Upper lobe of right lung (tissue), 1 donor: Measurements from ENCODE around the gene LYPD8. TPM values are rescaled to one million over a fixed set of nuclear protein-coding genes. Genes with fewer than 3 reads are reported as not detected.

ENCODE experiments used
- ATAC-seq: fragments of 200-7000 bp; cut with Tn5 transposase; one replicate; pipeline ENCODE4 v1.9.1; 2020; ENCODE audit warnings: mild to moderate bottlenecking, moderate library complexity
- DNase-seq: peaks from one replicate; pipeline ENCODE4 v3.0.0-alpha.2; 2020
- H3K27ac ChIP-seq: fragments of 200-600 bp; one replicate; pipeline ENCODE4 v1.8.0; 2022
- H3K27me3 ChIP-seq: fragments of 200-600 bp; one replicate; pipeline ENCODE4 v1.8.0; 2022; ENCODE audit warnings: mild to moderate bottlenecking
- H3K36me3 ChIP-seq: fragments of 200-600 bp; one replicate; pipeline ENCODE4 v1.8.0; 2022
- H3K4me1 ChIP-seq: fragments of 200-600 bp; one replicate; pipeline ENCODE4 v1.8.0; 2022
- H3K4me3 ChIP-seq: fragments of 200-600 bp; one replicate; pipeline ENCODE4 v1.8.0; 2022; ENCODE audit warnings: mild to moderate bottlenecking
- H3K9me3 ChIP-seq: fragments of 200-600 bp; one replicate; pipeline ENCODE4 v1.8.0; 2022
- CTCF ChIP-seq: fragments of 200-600 bp; IDR thresholded peaks from one replicate; pipeline ENCODE4 v1.8.0; 2022; ENCODE audit warnings: antibody characterized with exemption
- intact Hi-C: fragments of 100-400 bp; cut with DNase I; formaldehyde crosslinking; loops from one replicate; pipeline ENCODE4 v1.11.0; 2022
- total RNA-seq: library from RNA; stranded (reverse); fragmentation: NEBNext Ultra II Directional; extraction: Animal tissue kit (Norgen Biotek cat#: 25700); gene quantifications from one replicate; pipeline ENCODE4 v1.2.1, GENCODE V29; 2021
- donor health status: DM: no; HTN: yes; CAD: no; lungs with severe emphysema.

Gene LYPD8
- total RNA-seq, 1 donor from 2014 or later, result not detected

- ATAC-seq (no peak), DNase-seq (no peak)
- no peaks in the 10 kb centered on the region for H3K9me3 ChIP-seq
- H3K4me3 ChIP-seq, result no peak overlapping the region
- no peaks in the 10 kb centered on the region for H3K36me3 ChIP-seq
- TF ChIP-seq CTCF, result no peak
- H3K4me1 ChIP-seq, result no peaks in the 10 kb centered on the region
- H3K27ac ChIP-seq, result no peak overlapping the region
- H3K27me3 ChIP-seq, result no peaks in the 10 kb centered on the region
- intact Hi-C loops, result no loop called here
These were observed 31.9 kb upstream of the LYPD8 start for GRCh38 chr1:248787430-248787829.

- no peak for TF ChIP-seq CTCF
- Histone ChIP-seq H3K36me3 (no peaks in the 10 kb centered on the region), H3K4me3 (no peak overlapping the region), H3K27me3 (no peaks in the 10 kb centered on the region), H3K27ac (no peak overlapping the region), H3K9me3 (no peaks in the 10 kb centered on the region), H3K4me1 (no peaks in the 10 kb centered on the region)
- ATAC-seq, result peak; percentile 58
- intact Hi-C loops, result no loop called here
- no peak for DNase-seq
These were observed 30.6 kb upstream of the LYPD8 start for GRCh38 chr1:248786156-248786555.

DNA sequence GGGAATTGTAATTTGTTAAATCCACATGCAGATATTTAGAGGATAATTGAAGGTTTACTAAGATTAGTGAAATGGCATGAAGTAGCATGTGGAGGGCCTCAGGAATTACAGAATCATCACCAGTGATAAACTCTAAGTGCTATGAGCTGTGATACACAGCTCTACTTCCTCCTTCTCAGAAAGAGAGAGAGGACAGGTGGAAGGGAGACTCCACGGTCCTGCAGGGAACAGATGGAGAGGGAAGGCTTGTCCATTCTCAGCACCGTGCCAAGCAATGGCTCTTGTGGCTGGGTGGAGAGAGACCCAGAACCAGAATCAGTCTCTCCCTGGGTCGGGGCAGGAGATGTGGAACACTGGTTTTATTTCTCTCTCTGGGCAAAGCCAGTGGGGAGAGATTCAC lies 27.8 kb upstream of the LYPD8 start:
- Histone ChIP-seq H3K9me3 (no peaks in the 10 kb centered on the region), H3K36me3 (no peaks in the 10 kb centered on the region), H3K27me3 (no peaks in the 10 kb centered on the region), H3K4me3 (no peak overlapping the region), H3K27ac (no peak overlapping the region), H3K4me1 (no peaks in the 10 kb centered on the region)
- DNase-seq (no peak), ATAC-seq (no peak)
- TF ChIP-seq CTCF, result no peak
- intact Hi-C loops, result no loop called here

DNA sequence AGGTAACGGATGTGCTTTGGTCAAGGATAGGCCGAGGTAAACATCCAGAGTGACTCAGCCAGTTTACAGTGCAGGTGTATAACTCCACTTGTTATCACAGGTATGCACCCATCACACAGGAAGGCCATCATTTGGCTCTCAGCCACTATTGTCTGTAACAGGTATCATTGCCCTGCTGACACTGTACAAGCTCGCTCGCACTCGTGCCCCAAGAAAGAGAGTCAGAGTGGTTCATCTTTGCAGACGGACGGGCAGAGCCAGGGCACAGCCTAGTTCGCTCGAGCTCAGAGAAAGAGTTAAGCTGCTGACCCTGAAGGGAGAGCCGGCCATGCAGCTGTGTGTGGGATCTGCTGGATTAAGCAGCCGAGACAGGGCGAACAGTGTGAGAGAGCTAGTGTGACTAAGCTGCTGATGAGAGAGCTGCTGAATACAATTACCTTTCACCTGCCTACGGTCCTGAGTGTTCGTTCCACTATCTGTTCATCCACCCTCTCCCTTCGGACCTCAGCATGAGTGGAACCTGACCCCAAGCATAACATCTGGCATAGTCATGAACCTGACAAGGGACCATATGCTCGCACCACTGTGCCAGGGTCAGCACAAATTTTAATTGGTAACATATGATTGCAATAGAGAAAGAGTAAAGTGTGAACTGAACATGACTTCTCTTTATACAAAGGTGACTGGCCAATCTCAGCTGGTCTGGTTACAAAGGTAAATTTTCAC lies 27.0 kb upstream of the LYPD8 start:
- ATAC-seq, result no peak
- Histone ChIP-seq H3K27me3 (no peaks in the 10 kb centered on the region), H3K36me3 (no peaks in the 10 kb centered on the region), H3K4me3 (no peak overlapping the region), H3K9me3 (no peaks in the 10 kb centered on the region), H3K27ac (no peak overlapping the region), H3K4me1 (no peaks in the 10 kb centered on the region)
- intact Hi-C loops, result no loop called here
- no peak for DNase-seq
- no peak for TF ChIP-seq CTCF

DNA sequence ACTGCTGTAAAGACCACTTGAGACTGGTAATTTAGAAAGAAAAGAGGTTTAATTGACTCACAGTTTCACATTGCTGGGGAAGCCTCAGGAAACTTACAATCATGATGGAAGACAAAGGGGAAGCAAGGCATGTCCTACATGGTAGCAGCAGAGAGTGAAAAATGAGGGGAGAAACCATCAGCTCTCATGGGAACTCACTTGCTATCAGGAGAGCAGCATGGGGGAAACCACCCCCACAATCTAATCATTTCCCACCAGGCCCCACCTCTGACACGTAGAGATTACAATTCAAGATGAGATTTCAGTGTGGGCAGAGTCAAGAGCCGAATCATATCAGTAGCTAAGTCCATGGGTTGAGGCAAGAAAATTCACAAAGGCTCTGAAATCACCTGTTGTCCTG lies 23.8 kb upstream of the LYPD8 start:
- no peak overlapping the region for H3K4me3 ChIP-seq
- ATAC-seq, result no peak
- no peaks in the 10 kb centered on the region for H3K4me1 ChIP-seq
- H3K27me3 ChIP-seq, result no peaks in the 10 kb centered on the region
- TF ChIP-seq CTCF, result no peak
- no peak overlapping the region for H3K27ac ChIP-seq
- no peaks in the 10 kb centered on the region for H3K9me3 ChIP-seq
- H3K36me3 ChIP-seq, result no peaks in the 10 kb centered on the region
- intact Hi-C loops, result no loop called here
- no peak for DNase-seq

DNA sequence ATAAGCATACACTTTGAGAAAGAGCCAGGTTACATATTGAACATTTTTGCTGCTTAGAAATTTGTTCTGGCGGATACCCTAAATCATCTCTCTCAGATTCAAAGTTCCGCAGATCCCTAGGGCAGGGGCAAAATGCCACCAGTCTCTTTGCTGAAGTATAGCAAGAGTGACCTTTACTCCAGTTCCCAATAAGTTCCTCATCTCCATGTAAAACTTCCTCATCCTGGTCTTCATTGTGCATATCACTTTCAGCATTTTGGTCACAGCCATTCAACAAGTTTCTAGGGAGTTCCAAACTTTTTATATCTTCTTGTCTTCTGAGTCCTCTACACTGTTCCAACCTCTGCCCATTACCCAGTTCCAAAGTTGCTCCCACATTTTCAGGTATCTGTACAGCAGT lies 23.3 kb upstream of the LYPD8 start:
- Histone ChIP-seq H3K36me3 (no peaks in the 10 kb centered on the region), H3K4me3 (no peak overlapping the region), H3K27me3 (no peaks in the 10 kb centered on the region), H3K4me1 (no peaks in the 10 kb centered on the region), H3K9me3 (no peaks in the 10 kb centered on the region), H3K27ac (no peak overlapping the region)
- no peak for DNase-seq
- no peak for TF ChIP-seq CTCF
- intact Hi-C loops, result no loop called here
- no peak for ATAC-seq
